ENCODE data around the gene THADA. TPM values are rescaled to one million over a fixed set of nuclear protein-coding genes. Genes with fewer than 3 reads are reported as not detected.

Gene THADA
- total and polyA plus RNA-seq, 2 donors (not counting 3 experiments of a cell fraction or from before 2014, with no cell fraction given): 22.6 to 25.3 TPM

- H3K79me2 ChIP-seq (ENCODE audit: control insufficient read depth, insufficient read depth, low read length): no peaks in the 10 kb centered on the region
- ChIA-PET POLR2A (no interaction called here), CTCF (interaction anchor here (1.1 kb wide), 1 partner anchor 10 kb away, joined by 4 read pairs; no protein-coding TSS in a partner anchor)
- FAIRE-seq (no peak), DNase-seq (ENCODE audit: low read depth, low spot score) (no peak)
- no peak overlapping the region for H3K9ac ChIP-seq (replicated peaks; ENCODE audit: extremely low read depth, insufficient read depth, low read length)
- dilution Hi-C loops (cut with MboI; ENCODE audit: extremely low pct_ligation_motif_present, low sequenced_read_pairs): no loop called here
- H3K27ac ChIP-seq (ENCODE audit: insufficient read depth, low read depth, low read length): no peak overlapping the region
- intact Hi-C loops (cut with micrococcal nuclease): loop anchor here (10.0 kb wide), 1 partner anchor 217 kb away; no protein-coding TSS in a partner anchor
- BruUV-seq (replicated peaks): no TSS peak
- no peaks in the 10 kb centered on the region for H3K9me1 ChIP-seq (replicated peaks; ENCODE audit: control insufficient read depth, extremely low read depth, insufficient read depth, low read length)
- H3K36me3 ChIP-seq (ENCODE audit: control insufficient read depth in 2 of 2, extremely low read depth in 1 of 2, insufficient read depth in 2 of 2, low read length in 2 of 2): no peaks in the 10 kb centered on the region
- no peaks in the 10 kb centered on the region for H4K20me1 ChIP-seq (replicated peaks; ENCODE audit: control insufficient read depth, extremely low read depth, insufficient read depth, low read length)
- H2AFZ ChIP-seq (ENCODE audit: low read depth, low read length): no peak overlapping the region
- no peak for TF ChIP-seq POLR2A (IDR thresholded peaks at IDR 0.05; ENCODE audit: low read depth, low read length)
- no peak for TF ChIP-seq FOS (IDR thresholded peaks at IDR 0.05; ENCODE audit: borderline replicate concordance, insufficient read depth, low read length)
- no peak for TF ChIP-seq EZH2 (IDR thresholded peaks at IDR 0.05; ENCODE audit: borderline replicate concordance, low read depth, low read length, severe bottlenecking)
- no peak for TF ChIP-seq CTCF (IDR thresholded peaks at IDR 0.05; ENCODE audit: extremely low read depth in 1 of 2, insufficient read depth in 1 of 2, low read depth in 1 of 2, low read length in 2 of 2)
- TF ChIP-seq POLR2AphosphoS5 (IDR thresholded peaks at IDR 0.05; ENCODE audit: insufficient read depth, low read depth, low read length): no peak
- no peak for TF ChIP-seq JUN (IDR thresholded peaks at IDR 0.05; ENCODE audit: borderline replicate concordance, insufficient read depth, insufficient read length, low read depth)
- H3K27me3 ChIP-seq (ENCODE audit: control insufficient read depth in 2 of 2, insufficient read depth in 2 of 2, low read length in 2 of 2): no peaks in the 10 kb centered on the region
- no peak overlapping the region for H3K4me2 ChIP-seq (ENCODE audit: insufficient read depth, low read length)
- peaks cover 16% of the 10 kb centered on the region for H3K4me1 ChIP-seq (ENCODE audit: control insufficient read depth, extremely low read depth, insufficient read depth, low read length)
- H3K4me3 ChIP-seq (replicated peaks in 1 of 3; ENCODE audit: insufficient read depth in 1 of 3, low read depth in 1 of 3, low read length in 3 of 3): no peak overlapping the region
- H3K9me3 ChIP-seq (replicated peaks; ENCODE audit: control insufficient read depth, insufficient read depth, low read length): no peaks in the 10 kb centered on the region
Observed at GRCh38 chr2:43267381-43267780, 328.5 kb downstream of the THADA start.

Data from endothelial cell of umbilical vein (primary cell).